ENCODE data around the gene TSPAN9. TPM values are rescaled to one million over a fixed set of nuclear protein-coding genes. Genes with fewer than 3 reads are reported as not detected.

TSPAN9 gene
- total RNA-seq, 1 donor from 2014 or later: 30.4 TPM

DNA sequence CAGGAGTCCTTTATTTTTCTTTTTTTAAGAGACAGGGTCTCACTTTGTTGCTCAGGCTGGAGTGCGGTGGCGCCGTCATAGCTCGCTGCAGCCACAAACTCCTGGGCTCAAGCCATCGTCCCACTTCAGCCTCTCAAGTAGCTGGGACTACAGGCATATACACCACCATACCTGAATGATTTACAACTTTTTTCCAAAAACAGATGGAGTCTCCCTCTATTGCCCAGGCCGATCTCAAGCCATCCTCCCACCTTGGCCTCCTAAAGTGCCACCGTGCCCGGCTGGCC, 205.1 kb downstream of the TSPAN9 start:
- Mint-ChIP-seq H3K27ac (no peak overlapping the region), H3K36me3 (ENCODE audit: insufficient read depth) (peaks cover 5% of the 10 kb centered on the region), H3K4me3 (ENCODE audit: low read depth) (no peak overlapping the region), H3K4me1 (ENCODE audit: low read depth) (no peaks in the 10 kb centered on the region), H3K27me3 (no peaks in the 10 kb centered on the region), H3K9me3 (ENCODE audit: low read depth) (no peaks in the 10 kb centered on the region)
- DNase-seq (ENCODE audit: low spot score, unreplicated experiment): no peak
- TF ChIP-seq, protein P1, sequence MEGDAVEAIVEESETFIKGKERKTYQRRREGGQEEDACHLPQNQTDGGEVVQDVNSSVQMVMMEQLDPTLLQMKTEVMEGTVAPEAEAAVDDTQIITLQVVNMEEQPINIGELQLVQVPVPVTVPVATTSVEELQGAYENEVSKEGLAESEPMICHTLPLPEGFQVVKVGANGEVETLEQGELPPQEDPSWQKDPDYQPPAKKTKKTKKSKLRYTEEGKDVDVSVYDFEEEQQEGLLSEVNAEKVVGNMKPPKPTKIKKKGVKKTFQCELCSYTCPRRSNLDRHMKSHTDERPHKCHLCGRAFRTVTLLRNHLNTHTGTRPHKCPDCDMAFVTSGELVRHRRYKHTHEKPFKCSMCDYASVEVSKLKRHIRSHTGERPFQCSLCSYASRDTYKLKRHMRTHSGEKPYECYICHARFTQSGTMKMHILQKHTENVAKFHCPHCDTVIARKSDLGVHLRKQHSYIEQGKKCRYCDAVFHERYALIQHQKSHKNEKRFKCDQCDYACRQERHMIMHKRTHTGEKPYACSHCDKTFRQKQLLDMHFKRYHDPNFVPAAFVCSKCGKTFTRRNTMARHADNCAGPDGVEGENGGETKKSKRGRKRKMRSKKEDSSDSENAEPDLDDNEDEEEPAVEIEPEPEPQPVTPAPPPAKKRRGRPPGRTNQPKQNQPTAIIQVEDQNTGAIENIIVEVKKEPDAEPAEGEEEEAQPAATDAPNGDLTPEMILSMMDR (IDR thresholded peaks at IDR 0.05; ENCODE audit: unreplicated experiment): no peak

DNA sequence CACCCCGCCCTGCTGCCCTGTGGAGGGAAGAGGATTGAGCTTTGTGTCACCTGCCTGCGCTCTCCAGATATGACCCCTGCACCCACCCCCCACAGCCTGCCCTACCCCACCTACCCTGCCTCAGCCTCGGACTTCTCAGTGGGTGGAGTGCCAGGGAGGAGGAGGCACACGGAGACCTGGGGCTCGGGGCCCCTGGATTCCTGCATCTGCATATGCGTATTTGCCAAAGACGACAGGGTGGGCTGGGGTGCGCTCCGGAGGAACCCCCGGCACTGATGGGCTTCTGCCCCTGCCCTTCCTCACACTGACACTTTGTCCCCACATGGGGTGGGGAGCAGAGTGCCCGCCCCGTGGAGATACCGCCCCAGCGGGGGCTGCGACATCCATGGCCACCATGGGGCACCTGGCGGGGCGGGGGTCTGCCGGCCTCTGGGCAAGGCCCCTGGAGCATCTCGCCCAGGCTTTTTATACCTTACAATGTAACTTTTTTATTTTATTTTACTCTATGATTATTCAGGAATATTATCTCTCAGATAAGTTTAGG, 206.0 kb downstream of the TSPAN9 start:
- no peaks in the 10 kb centered on the region for H3K9me3 Mint-ChIP-seq (ENCODE audit: low read depth)
- TF ChIP-seq, protein P1 (IDR thresholded peaks at IDR 0.05; ENCODE audit: unreplicated experiment): no peak
- no peaks in the 10 kb centered on the region for H3K27me3 Mint-ChIP-seq
- H3K36me3 Mint-ChIP-seq (ENCODE audit: insufficient read depth): peaks cover 5% of the 10 kb centered on the region
- DNase-seq (ENCODE audit: low spot score, unreplicated experiment): no peak
- no peak overlapping the region for H3K27ac Mint-ChIP-seq
- no peak overlapping the region for H3K4me3 Mint-ChIP-seq (ENCODE audit: low read depth)
- H3K4me1 Mint-ChIP-seq (ENCODE audit: low read depth): peaks cover 1% of the 10 kb centered on the region

DNA sequence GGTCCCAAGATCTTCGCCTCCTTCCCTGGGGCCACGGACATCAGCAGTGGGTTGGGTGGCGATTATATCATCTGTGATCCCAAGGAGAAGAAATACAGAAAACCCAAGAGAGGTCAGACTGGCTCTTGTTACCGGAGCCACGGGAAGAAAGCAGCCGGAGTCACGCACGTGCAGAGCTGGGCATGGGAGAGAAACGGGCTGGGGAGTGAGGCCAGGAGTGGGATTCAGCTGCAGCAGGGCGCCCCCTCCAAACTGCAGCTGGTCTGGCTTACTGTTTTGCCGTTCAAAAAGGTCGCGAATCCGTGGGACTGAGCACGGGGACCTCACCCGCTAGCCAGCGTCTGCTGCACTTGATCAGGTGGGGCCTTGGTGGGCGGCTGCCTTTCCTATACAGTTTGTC, 207.2 kb downstream of the TSPAN9 start:
- no peak overlapping the region for H3K4me3 Mint-ChIP-seq (ENCODE audit: low read depth)
- H3K36me3 Mint-ChIP-seq (ENCODE audit: insufficient read depth): peaks cover 5% of the 10 kb centered on the region
- TF ChIP-seq, protein P1 (IDR thresholded peaks at IDR 0.05; ENCODE audit: unreplicated experiment): no peak
- no peaks in the 10 kb centered on the region for H3K9me3 Mint-ChIP-seq (ENCODE audit: low read depth)
- no peak for DNase-seq (ENCODE audit: low spot score, unreplicated experiment)
- H3K4me1 Mint-ChIP-seq (ENCODE audit: low read depth): peaks cover 13% of the 10 kb centered on the region
- no peaks in the 10 kb centered on the region for H3K27me3 Mint-ChIP-seq
- H3K27ac Mint-ChIP-seq: no peak overlapping the region

DNA sequence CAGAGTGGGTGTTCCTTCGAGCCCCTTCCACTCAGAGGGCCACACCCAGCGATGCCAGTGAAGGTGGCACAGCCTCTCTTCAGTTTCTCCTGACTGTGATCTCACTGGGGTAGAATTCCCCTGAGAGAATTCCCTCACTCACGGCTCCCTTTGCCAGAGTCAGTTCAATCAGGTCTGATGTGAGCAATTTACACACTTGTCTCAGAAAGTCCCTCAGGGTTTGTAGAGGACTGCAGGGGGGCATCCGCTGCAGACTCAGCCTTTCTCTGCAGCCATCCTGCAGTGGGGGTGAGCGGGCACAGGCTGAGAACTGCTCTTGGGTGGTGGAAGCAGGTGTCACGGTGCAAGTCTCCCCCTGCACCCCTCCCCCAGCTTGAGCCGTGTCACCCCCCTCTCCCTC, 208.4 kb downstream of the TSPAN9 start:
- peaks cover 14% of the 10 kb centered on the region for H3K4me1 Mint-ChIP-seq (ENCODE audit: low read depth)
- no peak overlapping the region for H3K27ac Mint-ChIP-seq
- TF ChIP-seq, protein P1 (IDR thresholded peaks at IDR 0.05; ENCODE audit: unreplicated experiment): no peak
- H3K36me3 Mint-ChIP-seq (ENCODE audit: insufficient read depth): peaks cover 5% of the 10 kb centered on the region
- DNase-seq (ENCODE audit: low spot score, unreplicated experiment): no peak
- no peaks in the 10 kb centered on the region for H3K9me3 Mint-ChIP-seq (ENCODE audit: low read depth)
- H3K27me3 Mint-ChIP-seq: peaks cover under 1% of the 10 kb centered on the region
- no peak overlapping the region for H3K4me3 Mint-ChIP-seq (ENCODE audit: low read depth)

DNA sequence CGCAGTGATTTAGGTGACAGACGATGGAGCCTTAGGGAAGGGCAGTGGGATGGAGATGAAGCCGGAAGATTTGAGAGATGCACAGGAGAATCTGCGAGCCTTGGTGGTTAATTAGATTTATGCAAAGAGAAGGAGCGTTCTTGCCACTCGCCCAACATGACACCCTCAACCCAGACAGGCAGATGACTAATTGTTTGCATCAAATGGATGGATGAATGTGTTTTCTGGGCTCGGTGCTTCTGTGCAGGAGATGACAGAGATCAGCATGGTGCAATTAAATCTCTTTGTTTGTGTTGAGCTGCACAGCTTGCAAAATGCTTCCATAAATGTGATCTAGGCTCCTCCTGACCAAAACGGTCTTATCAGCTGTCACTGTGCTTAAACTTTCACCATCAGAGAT, 211.5 kb downstream of the TSPAN9 start:
- no peak overlapping the region for H3K4me3 Mint-ChIP-seq (ENCODE audit: low read depth)
- peaks cover 1% of the 10 kb centered on the region for H3K36me3 Mint-ChIP-seq (ENCODE audit: insufficient read depth)
- DNase-seq (ENCODE audit: low spot score, unreplicated experiment): no peak
- TF ChIP-seq, protein P1 (IDR thresholded peaks at IDR 0.05; ENCODE audit: unreplicated experiment): no peak
- H3K27me3 Mint-ChIP-seq: peaks cover 11% of the 10 kb centered on the region
- H3K9me3 Mint-ChIP-seq (ENCODE audit: low read depth): no peaks in the 10 kb centered on the region
- peaks cover 15% of the 10 kb centered on the region for H3K4me1 Mint-ChIP-seq (ENCODE audit: low read depth)
- no peak overlapping the region for H3K27ac Mint-ChIP-seq
